Testis (tissue), 3 donors: ENCODE data around the gene RSPH9. TPM values are rescaled to one million over a fixed set of nuclear protein-coding genes. Genes with fewer than 3 reads are reported as not detected.
"Not testable (repeated sequence)": the region's sequence is repeated elsewhere in the genome, so short reads cannot be mapped to it uniquely, and the experiment has no call there.

Experiments
- DNase-seq: peaks from one replicate; pipeline ENCODE4 v3.0.0-alpha.2; 2019
- H3K27ac ChIP-seq, 2 donors: fragments of 200-600 bp; sonication (generic); one replicate each; pipeline ENCODE4 v1.5.1; 2019
- H3K27me3 ChIP-seq: fragments of 200-600 bp; sonication (generic); one replicate; pipeline ENCODE4 v1.5.1; 2019
- H3K36me3 ChIP-seq: fragments of 200-600 bp; sonication (generic); one replicate; pipeline ENCODE4 v1.5.1; 2017; ENCODE audit warnings: low read depth; ENCODE audit errors: missing control alignments
- H3K4me1 ChIP-seq: fragments of 200-600 bp; sonication (generic); one replicate; pipeline ENCODE4 v1.5.1; 2019
- H3K4me3 ChIP-seq, 2 donors: fragments of 200-600 bp; sonication (generic); one replicate each; pipeline ENCODE4 v1.5.1; 2017 to 2019
- H3K9me3 ChIP-seq: fragments of 200-600 bp; sonication (generic); one replicate; pipeline ENCODE4 v1.5.1; 2017
- POLR2A ChIP-seq: fragments of 450-650 bp; IDR thresholded peaks from one replicate; pipeline ENCODE4 v1.6.1; 2017; ENCODE audit warnings: antibody characterized with exemption, mild to moderate bottlenecking, moderate library complexity
- WGBS, 2 donors: methylation state at CpG; one replicate each; pipeline ENCODE4 v1.1.5; 2018; 5-methylcytosine and 5-hydroxymethylcytosine counted together
- intact Hi-C: fragments of 100-400 bp; cut with DNase I; formaldehyde crosslinking; loops from one replicate; pipeline ENCODE4 v1.15.1; 2023; ENCODE audit warnings: low total_unique reads
- polyA plus RNA-seq: library from polyadenylated mRNA; stranded (reverse); fragments of 350-450 nt; fragmentation: Illumina TruSeq; extraction: RNeasy Lipid Tissue Mini Kit (QIAGEN cat#74804); gene quantifications from one replicate; pipeline ENCODE4 v1.2.3, GENCODE V29; 2014; ENCODE audit warnings: low read depth, low replicate concordance; ENCODE audit not compliant: insufficient read depth
- total RNA-seq, 2 donors: library from RNA; depleted of rRNA; stranded (reverse); fragments of >200 nt; gene quantifications; one replicate each; pipeline ENCODE4 v1.2.3, GENCODE V29; 2016
- TF ChIP-seq, protein P1 (sequence below), 3 experiments: fragments of 450-650 bp in 2 of 3; fragments of 200-600 bp in 1 of 3; sonication (generic) in 1 of 3; IDR thresholded peaks; one replicate each; pipeline ENCODE4 v1.5.1; 2016 to 2019; ENCODE audit warnings: antibody characterized with exemption in 3 of 3, mild to moderate bottlenecking in 2 of 3, moderate library complexity in 1 of 3

RSPH9 gene
- total and polyA plus RNA-seq, 3 donors from 2014 or later: 6.1 to 22.8 (median 8.3) TPM

- no peaks in the 10 kb centered on the region for H3K9me3 ChIP-seq
- no peak for TF ChIP-seq POLR2A
- TF ChIP-seq, protein P1, sequence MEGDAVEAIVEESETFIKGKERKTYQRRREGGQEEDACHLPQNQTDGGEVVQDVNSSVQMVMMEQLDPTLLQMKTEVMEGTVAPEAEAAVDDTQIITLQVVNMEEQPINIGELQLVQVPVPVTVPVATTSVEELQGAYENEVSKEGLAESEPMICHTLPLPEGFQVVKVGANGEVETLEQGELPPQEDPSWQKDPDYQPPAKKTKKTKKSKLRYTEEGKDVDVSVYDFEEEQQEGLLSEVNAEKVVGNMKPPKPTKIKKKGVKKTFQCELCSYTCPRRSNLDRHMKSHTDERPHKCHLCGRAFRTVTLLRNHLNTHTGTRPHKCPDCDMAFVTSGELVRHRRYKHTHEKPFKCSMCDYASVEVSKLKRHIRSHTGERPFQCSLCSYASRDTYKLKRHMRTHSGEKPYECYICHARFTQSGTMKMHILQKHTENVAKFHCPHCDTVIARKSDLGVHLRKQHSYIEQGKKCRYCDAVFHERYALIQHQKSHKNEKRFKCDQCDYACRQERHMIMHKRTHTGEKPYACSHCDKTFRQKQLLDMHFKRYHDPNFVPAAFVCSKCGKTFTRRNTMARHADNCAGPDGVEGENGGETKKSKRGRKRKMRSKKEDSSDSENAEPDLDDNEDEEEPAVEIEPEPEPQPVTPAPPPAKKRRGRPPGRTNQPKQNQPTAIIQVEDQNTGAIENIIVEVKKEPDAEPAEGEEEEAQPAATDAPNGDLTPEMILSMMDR (IDR thresholded peaks at IDR 0.05): no peak
- peaks cover 18% of the 10 kb centered on the region for H3K4me1 ChIP-seq
- 0 to 1% methylated on average over 24 to 25 of the region's 25 CpGs for WGBS, 2 donors
- H3K36me3 ChIP-seq: no peaks in the 10 kb centered on the region
- intact Hi-C loops: no loop called here
- peak overlapping the region; percentile 88 to 96 for H3K27ac ChIP-seq
- no peaks in the 10 kb centered on the region for H3K27me3 ChIP-seq
- peak overlapping the region; percentile 98 to 99 for H3K4me3 ChIP-seq
- DNase-seq: peak; percentile 61
These were observed 16.3 kb upstream of the RSPH9 start for GRCh38 chr6:43628393-43629103.

- Histone ChIP-seq H3K4me1 (peaks cover 18% of the 10 kb centered on the region), H3K27ac (peak within 1 kb of the TSS; percentile 88 to 96), H3K36me3 (no peaks in the 10 kb centered on the region), H3K27me3 (no peaks in the 10 kb centered on the region), H3K9me3 (no peaks in the 10 kb centered on the region), H3K4me3 (peak within 1 kb of the TSS; percentile 98 to 99)
- DNase-seq: peak; percentile 100
- intact Hi-C loops: no loop called here
- TF ChIP-seq POLR2A: no peak
- TF ChIP-seq, protein P1 (IDR thresholded peaks at IDR 0.05): no peak
- 1 to 3% methylated on average over 8 to 33 of the region's 46 CpGs for WGBS, 2 donors
These were observed 15.7 kb upstream of the RSPH9 start, which contains the start of gene GTPBP2 for GRCh38 chr6:43629104-43629504. GTPBP2 (minus strand) TSS chr6:43629264; CDS start chr6:43629162, 102 bp downstream.

GRCh38 chr6:43629505-43630300 is 15.1 kb upstream of the RSPH9 start:
- Histone ChIP-seq H3K4me1 (peaks cover 18% of the 10 kb centered on the region), H3K4me3 (peak overlapping the region; percentile 98 to 99), H3K9me3 (no peaks in the 10 kb centered on the region), H3K27ac (peak overlapping the region; percentile 88 to 96), H3K27me3 (no peaks in the 10 kb centered on the region), H3K36me3 (no peaks in the 10 kb centered on the region)
- TF ChIP-seq POLR2A: no peak
- TF ChIP-seq, protein P1 (IDR thresholded peaks at IDR 0.05): no peak
- peak; percentile 96 for DNase-seq
- 0 to 1% methylated on average over 21 to 41 of the region's 41 CpGs for WGBS, 2 donors
- intact Hi-C loops: no loop called here

DNA sequence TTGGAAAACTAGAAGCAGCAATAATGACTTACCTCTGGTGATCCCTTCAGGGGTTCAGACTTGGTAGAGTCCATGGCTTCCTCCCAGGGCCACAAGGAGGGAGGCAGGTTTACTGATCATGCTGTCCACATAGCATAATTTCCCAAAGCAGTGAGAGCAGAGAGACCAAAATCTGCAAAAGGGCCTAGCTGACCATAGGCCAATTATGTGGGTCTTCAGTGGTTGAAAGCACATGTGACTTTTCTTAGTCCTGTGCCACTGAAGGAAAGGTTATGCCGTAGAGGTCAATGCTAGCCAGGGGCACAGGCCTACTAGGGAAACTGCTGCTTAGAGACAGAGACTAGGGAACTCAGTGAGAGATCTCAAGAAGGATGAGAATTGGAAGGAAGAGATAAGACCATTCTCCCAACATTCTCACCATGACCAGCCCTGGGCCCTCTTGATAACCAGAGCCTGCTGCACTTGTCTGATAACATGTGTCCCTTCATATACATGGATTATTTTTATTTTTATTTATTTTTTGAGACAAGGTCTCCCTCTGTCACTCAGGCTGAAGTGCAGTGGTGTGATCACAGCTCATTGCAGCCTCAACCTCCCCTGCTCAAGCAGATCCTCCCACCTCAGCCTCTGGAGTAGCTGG is 13.7 kb upstream of the RSPH9 start:
- no peak for DNase-seq
- no peaks in the 10 kb centered on the region for H3K9me3 ChIP-seq
- H3K27ac ChIP-seq: no peak overlapping the region
- WGBS, 2 donors: 88% methylated on average over 1 of the region's 1 CpG
- no peaks in the 10 kb centered on the region for H3K27me3 ChIP-seq
- intact Hi-C loops: no loop called here
- no peak overlapping the region for H3K4me3 ChIP-seq
- no peaks in the 10 kb centered on the region for H3K36me3 ChIP-seq
- TF ChIP-seq POLR2A: no peak
- TF ChIP-seq, protein P1 (IDR thresholded peaks at IDR 0.05): no peak
- peaks cover 21% of the 10 kb centered on the region for H3K4me1 ChIP-seq

DNA sequence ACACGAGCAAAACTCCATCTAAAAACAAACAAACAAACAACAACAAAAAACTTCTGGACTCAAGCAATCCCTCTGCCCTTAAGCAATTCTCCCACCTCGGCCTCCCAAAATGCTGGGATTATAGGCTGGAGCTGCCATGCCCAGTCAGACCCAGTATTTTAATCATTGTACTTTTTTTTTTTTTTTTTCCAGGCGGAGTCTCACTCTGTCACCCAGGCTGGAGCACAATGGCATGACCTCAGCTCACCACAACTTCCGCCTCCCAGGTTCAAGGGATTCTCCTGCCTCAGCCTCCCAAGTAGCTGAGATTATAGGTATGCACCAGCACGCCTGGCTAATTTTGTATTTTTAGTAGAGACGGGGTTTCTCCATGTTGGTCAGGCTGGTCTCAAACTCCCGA is 11.8 kb upstream of the RSPH9 start:
- H3K9me3 ChIP-seq, DNase-seq, intact Hi-C loops, H3K27ac ChIP-seq, H3K36me3 ChIP-seq, H3K27me3 ChIP-seq, H3K4me3 ChIP-seq: not testable (repeated sequence)
- WGBS, 2 donors: 90 to 92% methylated on average over 7 of the region's 7 CpGs
- H3K4me1 ChIP-seq: peaks cover 18% of the 10 kb centered on the region
